Medulla oblongata (tissue), 1 donor: ENCODE data around the gene EIF5A.

Source experiments
- DNase-seq: peaks from one replicate; pipeline ENCODE4 v3.0.0-alpha.2; 2015; ENCODE audit errors: extremely low spot score

EIF5A gene

GRCh38 chr17:7355053-7355452, 47.6 kb downstream of the EIF5A start, which contains the start of gene TMEM95:
TMEM95 (plus strand) TSS chr17:7355156; CDS start chr17:7355205, 49 bp downstream.
- peak; percentile 85 for DNase-seq

GRCh38 chr17:7355573-7355972, 48.1 kb downstream of the EIF5A start:
- DNase-seq = no peak

GRCh38 chr17:7356072-7356549, 48.7 kb downstream of the EIF5A start:
- peak; percentile 74 for DNase-seq

- no peak for DNase-seq
These were observed 49.3 kb downstream of the EIF5A start for GRCh38 chr17:7356756-7357155.

- no peak for DNase-seq
These were observed 50.0 kb downstream of the EIF5A start for GRCh38 chr17:7357381-7357780.

- DNase-seq = no peak
These were observed 54.5 kb downstream of the EIF5A start for GRCh38 chr17:7361906-7362305.
